ENCODE measurements around the gene TADA3.

Gene TADA3

DNA sequence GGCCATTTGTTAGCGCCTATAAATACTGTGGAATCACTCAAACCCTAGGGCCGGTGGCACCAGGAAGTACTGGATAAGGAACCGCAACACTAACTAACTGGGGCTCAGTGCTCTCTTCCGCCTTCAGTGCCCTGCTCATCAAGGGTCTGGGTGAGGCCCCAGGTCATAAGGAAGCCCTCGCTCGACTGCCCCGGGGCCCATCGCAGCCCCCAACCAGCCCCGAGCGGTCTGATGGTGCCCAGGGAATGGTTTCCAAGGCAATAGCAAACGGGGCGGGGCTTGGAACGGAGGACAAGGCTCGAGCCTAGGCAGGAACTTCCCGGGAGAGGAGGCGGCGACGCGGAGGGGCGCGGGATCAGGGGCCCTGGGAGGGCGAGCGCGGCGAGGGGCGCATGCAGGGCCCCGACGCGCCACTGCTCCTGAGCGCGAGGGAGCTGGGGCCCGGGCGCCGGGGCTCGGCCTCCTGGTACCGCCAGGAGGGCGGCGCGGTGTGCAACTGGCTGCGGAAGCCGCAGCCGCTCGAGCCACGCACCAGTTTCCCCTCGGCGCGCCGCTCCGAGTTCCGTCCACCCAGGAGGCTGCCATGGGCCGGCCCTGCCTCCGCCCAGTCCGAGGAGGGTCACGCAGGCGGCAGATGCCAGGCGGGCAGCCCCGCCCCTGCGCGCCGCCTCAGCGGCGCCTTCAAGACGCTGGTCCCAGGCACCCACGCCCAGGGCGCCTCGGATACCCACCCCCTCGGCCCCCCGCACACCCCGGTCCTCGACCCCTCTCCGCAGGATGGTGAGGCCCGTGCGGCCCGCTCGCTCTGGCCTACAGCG, 17.6 kb upstream of the TADA3 start, which contains the start of gene TTLL3:
TSS of gene TTLL3 (plus strand) at position 648 of the 818 bp plus-strand sequence. CDS start 400 bp downstream, outside the sequence.
- no peak for FAIRE-seq

DNA sequence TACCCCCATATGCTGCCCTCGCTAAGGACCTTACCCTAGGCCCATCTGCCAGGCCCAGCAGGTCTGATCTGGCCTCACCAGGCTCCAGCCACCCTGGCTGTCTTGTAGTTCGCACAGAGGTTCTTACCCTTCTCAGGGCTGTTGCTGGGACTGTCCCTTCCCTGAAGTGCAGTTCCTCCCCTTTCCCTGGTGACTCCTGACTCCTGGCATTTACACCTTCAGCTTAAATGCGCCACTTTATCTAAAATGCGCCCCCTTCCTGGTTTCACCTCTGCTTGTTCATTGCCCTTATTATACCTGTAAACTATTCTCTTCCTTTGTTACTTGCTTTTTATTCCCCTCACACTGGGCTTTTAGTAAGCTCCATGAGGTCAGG, 17.0 kb upstream of the TADA3 start:
- no peak for FAIRE-seq

DNA sequence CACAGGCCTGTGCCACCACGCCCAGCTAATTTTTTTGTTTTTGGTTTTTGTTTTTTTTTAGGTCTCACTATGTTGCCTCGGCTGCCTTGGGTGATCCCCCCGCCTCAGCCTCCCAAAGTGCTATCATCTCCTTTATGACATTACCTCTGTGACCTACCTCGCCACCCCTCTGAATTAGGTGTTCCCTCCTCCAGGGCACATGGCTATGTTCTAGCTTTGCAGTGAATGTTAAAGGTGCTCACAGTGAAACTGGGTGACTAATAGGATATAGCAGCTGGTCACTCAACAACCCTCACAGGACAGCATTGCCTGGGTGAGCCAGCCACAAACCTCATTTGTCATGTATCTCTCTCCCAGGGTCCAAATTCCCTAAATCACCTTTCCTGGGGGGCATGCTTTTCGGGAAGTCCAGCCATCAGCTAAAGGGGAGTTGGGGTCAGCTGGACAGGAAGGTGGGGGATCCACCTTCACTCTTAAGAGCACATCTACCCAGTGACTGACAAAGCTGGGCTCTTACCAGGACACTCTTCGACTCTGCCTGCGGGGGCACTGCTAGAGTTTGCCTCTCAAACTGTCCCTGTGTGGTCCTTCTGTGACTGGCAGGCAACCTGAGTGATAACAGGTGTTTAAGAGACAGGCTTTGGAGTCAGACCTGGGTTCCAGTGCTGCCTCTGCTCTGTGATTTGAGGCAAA, 16.2 kb upstream of the TADA3 start:
- no peak for FAIRE-seq

DNA sequence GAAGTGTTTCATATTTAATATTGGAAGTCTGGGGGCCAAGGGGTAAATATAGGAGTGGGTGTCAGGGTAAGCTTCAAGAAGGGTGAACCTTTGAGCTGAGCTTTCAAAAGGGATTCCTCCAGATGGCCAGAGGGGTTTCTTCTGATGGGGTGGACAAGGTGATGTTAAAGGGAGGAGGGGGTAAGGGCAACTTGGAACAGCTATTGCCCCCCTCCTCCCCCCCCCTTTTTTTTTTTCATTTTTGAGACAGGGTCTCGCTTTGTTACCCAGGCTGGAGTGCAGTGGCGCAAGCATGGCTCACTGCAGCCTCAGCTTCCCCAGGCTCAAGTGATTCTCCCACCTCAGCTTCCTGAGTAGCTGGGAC, 15.7 kb upstream of the TADA3 start:
- no peak for FAIRE-seq

DNA sequence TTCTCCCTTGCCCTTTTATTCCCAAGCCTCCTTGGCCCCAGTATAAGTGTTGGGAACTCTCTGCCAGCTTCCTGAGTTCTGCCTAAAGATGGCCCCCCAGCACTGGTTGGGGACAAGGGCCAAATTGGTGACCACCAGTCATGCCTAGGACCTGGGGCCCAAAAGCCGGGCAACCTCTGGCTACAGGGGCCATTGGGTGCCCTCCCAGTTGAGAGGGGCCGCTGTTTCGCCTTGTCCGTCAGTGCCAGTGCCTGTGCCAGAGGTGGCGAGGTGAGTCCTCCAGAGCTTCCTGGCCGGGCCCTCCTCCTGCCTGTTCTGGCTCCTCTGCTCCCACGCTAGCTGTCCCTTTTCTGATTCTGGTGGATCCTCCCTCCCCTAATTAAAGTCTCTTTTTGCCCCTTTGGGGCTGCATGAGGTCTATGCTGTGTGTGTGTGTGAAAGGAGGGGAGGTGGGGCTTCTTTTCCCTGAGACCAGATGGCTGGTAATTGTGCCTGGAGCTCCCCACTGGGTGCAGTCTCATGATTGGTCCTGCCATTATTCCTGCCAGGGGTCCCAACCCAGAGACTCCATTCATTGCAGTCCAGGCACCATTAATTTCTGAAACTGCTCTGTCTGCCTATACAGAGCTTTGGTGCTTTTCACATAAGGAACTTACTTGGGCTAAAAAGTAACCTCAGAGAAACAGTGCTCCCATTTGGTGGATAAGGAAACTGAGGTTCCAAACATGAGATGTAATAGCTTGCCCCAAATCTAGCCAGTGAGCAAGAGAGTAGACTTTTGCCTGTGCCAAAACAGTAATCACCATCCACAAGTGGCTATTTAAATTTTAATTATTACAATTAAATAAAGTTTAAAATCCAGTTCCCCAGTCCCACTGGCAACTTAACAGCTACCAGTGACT, 14.7 kb upstream of the TADA3 start:
- no peak for FAIRE-seq

DNA sequence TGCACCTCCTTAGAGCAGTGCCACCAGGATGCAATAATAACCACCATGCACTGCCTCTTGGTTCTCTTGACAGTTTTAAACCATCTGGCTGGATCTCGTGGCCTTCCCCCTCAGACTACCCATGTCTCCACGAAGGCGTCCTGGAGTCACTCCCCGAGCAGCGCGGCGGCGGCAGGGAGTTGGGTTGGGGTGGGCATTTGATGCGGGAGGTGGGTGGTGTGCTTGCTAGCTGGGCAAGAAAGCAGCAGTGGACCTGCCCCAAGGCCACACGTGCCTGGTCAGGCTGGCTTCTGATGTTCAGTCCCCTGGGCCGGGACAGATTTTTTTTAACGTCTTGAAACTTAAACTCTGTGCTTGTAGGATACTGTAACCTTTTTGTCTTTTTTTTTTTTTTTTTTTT, 13.9 kb upstream of the TADA3 start:
- no peak for FAIRE-seq

DNA sequence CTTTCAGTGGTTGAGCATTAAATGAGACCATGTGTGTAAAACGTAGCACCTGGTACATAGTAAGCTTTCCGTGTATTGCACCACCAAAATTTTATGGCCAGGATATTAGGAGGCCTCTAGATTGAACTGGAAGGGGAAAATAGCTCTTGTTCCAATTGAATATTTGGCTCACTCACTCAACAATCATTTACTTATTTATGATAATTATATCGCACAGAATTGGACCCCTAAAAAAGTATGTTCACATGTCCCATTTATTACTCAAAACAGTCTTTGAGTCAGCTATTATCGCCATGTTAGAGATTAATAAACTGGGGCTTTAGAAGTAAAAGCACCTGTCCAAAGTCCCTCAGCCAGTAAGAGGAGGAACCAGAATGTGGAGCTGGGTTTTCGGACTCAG, 12.7 kb upstream of the TADA3 start:
- no peak for FAIRE-seq

DNA sequence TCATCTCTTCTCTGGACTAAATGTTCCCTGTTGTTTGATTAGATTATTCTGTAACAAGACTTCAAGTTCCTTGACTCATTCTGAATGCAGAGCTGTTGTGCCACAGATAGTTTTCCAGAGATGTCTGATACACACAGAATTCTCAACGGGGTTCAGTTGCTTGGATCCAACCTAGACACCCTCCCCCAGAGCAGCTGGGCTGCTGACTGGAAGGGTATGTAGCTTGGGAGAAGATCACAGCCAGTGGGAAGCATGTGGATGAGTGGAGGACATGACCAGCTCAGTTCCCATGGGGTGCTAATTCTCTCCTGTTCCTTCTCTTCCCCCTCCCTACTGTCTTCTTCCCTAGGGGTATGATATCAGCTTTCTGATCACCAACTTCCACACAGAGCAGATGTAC, 11.2 kb upstream of the TADA3 start:
- no peak for FAIRE-seq

DNA sequence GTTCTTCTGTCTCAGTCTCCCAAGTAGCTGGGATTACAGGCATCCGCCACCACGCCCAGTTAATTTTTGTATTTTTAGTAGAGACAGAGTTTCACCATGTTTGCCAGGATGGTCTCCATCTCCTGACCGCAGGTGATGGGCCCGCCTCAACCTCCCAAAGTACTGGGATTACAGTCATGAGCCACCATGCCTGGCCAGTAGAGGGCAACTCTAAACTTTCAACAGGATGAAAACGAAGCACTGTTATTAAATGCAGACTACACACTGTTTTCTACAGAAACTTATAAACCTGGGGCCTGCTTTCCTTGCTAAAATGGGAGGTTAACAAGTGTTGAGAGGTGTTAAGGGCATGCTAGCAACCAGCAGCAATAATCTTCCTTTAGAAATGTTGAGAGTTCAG, 8.3 kb upstream of the TADA3 start:
- FAIRE-seq = no peak

DNA sequence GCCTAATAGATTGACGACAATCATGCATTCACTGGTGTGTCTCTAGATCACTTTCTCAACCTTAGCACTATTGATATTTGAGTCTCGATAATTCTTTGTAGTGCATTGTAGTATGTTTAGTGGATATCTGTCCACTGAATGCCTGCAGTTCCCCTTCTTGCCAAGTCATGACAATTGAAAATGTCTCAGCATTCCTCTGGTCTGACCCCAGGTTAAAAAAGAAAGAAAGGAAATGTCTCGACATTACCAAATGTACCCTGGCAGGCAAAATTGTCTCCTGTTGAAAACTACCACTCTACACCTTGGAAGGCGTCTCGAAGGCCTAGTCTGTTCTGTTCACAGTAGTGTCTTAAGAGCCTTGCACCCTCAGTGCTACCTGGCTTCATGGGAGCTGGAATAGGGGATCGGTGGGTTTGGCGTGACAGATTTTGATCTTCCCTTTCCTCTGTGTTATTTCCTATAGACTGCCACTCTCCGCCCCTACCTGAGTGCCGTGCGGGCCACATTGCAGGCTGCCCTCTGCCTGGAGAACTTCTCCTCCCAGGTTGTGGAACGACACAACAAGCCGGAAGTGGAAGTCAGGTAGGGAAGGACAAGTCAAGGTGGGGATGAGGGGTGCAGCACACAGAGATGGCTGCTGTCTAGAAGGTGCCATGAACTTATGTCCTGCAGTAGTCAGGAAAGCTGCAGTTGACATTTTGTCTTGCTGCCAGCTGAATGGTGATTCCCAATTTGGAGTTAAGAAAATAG, 5.1 kb upstream of the TADA3 start:
- no peak for FAIRE-seq

DNA sequence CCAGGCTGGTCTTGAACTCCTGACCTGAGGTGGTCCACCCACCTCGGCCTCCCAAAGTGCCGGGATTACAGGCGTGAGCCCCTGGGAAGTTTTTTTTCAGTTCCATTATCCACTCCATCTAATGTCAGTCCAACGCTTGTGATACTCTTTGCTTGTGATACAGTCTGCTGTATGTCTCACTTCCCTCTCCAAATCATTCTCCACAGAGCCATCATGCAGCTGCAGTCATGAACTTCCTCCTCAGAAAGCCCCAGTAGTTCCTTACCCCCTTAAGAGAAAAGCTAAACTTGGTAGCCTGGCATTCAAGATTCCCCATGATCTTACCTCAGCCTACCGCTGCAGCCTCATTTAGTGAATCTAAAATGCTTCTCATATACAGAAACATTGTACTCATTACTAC, 2.9 kb upstream of the TADA3 start:
- no peak for FAIRE-seq

DNA sequence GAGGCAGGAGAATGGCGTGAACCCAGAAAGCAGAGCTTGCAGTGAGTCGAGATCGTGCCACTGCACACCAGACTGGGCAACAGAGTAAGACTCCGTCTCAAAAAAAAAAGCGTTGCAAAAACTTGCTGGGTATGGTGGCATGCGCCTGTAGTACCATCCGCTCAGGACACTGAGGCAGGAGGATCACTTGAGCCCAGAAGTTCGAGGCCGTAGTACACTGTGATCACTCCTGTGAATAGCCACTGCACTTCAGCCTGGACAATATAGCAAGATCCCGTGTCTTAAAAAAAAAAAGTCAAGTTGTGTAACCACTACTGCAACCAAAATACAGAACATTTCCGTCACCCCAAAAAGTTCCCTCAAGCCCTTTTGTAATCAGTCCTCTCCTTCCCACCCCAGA, 2.1 kb upstream of the TADA3 start:
- FAIRE-seq = no peak

DNA sequence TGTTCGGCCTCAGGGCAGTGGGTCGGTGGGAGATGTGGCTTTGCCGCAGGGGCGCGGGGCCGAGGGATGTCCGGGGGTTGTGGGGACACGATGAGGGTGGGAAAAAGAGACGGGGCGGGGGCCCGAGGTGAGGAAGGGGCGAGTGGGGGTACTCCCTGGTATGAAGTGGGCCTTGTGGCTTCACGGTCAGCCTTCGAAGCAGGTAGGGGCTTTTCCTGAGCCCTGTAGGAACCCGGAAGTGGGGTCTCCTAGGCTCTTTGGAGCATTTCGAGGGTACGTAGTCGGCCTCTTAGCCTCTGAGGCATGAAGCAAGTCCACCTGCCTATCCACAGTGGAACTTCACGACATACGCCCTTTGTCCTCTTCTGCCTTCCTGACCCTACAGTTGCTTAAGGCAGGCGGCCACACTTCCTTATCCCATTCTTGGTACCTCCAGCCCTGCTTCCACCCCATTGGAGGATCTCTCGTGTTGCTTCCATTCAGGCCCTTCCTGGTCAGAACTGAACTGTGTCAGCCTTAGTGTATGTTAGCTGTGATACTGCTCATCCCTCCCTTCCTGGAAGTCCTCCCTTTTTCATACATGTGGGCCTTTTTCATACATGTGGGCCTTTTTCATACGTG, 998 bp upstream of the TADA3 start:
- FAIRE-seq = no peak

DNA sequence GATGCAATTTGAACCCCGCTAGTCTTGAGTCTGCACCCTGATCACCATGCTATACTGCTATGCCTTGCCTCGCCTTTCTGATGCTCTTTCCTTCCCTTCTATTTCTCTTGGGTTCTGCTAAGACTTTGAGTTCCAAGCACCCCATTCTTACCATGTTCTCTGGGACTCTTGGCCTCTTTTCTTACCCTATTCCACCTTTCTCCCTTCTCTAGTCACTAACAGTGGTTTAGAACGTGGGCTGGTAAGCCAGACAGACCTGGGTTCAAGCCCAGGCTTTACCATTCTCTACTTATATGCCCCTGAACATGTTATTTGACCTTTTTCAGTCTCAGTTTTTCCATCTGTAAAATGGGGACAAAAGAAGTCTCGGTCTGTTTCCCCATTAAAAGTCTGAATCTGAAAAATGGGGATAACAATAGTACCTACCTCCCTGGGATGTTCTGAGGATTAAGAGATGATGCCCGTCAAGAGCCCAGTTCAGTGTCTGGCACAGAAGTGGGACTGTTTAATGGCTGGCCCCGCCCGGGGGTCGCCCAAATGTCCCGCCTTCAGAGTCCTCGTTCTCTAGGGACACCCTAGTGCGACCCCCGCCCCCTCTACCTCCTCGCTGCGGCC, 376 bp downstream of the TADA3 start:
- FAIRE-seq = no peak

DNA sequence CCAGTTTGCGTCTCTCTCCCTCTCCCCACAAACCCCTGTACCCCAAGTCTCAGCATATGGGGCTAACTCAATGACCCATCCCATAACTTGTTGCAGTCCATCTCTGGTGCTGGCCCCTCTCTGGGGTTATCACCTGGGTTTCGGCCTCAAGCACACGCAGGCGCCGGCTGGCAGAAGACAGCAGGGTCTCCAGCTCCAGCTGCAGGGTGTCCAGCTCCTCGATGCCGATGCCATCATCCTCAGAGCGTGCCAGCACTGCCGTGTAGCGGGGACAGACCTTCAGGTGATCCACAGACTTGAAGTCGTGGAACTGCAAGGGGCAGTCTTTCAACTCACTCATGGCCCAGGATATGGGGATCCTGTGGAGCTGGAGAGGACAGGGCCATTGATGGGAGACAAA, 1.1 kb downstream of the TADA3 start:
- no peak for FAIRE-seq

DNA sequence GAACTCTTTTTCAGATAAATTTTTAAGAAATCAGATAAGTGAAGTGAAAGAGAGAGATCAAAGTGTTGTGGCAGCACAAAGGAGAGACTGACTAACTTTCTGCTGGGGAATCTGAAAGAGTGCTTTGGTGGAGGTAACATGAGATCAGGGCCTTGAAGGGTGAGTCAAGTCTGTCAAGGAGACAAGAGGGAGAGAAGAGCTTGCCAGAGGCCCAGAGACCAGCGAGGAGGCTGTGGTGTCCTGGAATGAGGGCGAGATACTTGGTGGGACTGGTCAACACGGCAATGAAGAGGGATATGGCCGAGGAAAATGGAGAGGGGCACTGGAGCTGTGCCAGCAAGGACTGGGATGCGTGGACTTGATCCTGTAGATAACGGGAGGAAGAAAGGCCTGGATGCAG, 4.6 kb downstream of the TADA3 start:
- FAIRE-seq = no peak

DNA sequence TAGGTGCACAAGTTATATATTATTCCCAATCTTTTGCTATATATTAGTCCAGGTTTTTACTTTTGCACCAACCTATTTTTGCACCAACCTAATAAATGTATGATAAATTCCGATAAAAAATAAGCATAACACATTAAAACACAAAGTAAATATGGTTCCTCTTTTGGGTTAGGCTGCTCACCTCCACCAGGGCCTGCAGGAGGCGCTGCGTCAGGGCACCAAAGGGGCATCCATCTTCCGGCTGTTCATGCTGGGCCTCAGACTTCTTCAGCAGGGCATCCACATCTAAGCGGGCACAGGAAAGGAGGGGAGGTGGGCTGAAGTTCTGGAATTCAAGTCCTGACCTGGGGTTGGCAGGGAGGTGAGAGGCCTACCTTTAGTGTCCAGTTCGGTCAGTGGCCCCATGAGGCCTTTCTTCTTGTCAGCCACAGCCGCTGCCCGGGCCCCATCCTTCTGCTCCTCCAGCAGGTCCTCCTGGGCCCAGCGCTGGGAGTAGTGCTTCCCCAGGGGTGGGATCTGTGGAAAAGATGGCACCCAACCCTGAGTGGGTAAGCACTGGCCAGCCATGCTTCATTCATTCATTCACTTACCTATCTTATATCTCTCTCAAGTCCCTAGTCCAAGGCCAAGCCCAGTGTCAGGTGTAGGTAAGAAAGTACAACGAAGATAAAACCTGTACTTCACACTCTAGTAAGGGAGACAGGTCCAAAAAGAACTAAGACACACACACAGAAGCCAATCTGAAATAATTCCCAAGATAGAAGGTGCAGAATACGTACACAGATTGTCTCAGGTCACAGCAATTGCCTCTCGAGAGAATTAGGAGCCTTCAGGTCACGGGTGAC, 5.2 kb downstream of the TADA3 start:
- FAIRE-seq = no peak

DNA sequence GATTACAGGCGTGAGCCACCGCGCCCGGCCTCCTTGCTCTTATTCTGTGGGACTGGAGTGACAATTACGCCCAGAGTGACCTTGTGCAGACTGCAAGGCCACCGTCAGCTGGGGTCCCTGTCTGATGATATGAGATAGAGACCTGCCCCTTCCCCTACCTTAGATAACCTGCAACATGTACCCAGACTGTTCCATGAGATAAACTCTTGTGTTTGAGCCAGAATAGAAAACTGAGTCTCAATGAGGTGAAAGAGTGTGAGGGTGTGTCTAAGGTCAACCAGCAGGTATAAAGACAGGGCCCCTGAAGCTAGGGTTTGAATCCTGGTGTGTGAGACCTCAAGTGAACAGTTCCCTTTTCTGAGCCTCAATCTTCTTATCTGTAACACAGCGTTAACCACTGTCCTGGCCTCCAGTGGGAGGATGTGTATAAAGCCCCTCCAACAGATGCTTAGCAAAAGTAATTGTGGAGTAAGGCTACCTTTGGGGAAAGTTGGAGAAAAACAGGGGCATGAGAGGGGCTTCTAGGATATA, 6.0 kb downstream of the TADA3 start:
- no peak for FAIRE-seq

DNA sequence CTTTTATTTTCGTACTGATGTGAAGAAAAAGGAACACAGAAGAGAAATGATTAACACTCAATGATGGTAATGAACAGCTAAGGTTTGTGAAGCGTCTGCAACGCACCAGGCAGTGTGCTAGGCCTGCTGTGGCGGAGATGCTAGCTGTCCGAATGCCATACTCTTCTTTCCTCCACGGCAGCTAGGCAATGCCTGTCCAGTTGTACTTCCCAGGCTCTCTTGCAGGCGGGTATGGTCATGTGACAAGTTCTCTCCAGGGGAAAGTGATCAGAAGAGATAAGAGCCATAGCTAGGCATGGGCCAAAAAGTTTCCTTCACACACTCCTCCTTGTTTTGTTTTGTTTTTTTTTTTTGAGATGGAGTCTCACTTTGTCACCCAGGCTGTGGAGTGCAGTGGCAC, 6.7 kb downstream of the TADA3 start:
- no peak for FAIRE-seq

DNA sequence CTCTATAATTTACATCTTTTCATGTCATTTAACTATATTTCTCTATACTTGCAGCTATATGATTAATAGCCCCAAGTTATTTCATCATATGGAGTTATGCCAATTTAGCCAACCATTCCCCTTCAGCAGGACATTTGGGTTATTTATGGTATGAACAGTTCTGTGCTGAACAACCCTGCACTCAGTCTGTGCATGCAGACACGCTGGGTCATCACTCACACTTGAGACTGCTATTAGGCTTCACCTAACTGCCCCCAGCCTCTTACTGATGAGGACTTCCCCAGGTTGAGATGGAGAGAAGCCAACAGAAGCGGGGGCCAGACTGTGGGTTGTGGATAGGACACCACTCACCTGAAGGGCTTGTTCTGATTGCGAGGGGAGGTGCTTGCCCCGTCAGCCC, 7.3 kb downstream of the TADA3 start:
- no peak for FAIRE-seq

DNA sequence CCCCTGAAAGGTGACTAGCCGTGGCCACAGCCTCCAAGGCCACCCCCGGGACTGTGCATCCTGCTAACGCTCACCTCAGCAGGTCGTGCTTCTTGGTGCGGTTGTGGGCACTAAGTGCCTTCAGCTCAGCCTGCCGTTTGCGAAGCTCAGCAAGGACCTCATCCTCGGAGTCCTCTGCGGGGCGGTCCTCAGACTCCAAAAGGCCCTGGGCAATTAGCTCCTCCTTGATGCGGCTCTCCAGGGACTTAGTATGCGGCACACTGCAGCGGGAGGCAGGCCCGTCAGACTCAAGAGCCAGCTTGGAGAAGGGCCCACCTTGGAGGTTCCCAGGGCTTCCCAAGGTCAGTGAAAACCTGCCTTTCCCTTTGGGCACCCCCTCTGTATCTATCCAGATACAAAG, 8.3 kb downstream of the TADA3 start:
- FAIRE-seq = no peak

All from TTC549 (cell line).